HG03469 (cell line): ENCODE results near the gene PUDP.
"Not testable (repeated sequence)": the region's sequence is repeated elsewhere in the genome, so short reads cannot be mapped to it uniquely, and the experiment has no call there.

Source experiments
- ATAC-seq: cut with Tn5 transposase; IDR thresholded peaks from one replicate; pipeline ENCODE4 v1.9.1; 2021; ENCODE audit warnings: mild to moderate bottlenecking, moderate library complexity, moderate number of reproducible peaks; ENCODE audit not compliant: unreplicated experiment

PUDP gene

GRCh38 chrX:7147978-7148854 is at the start of gene PUDP:
TSS of gene PUDP (minus strand) at chrX:7148153. CDS start at chrX:7148113, 40 bp downstream.
- ATAC-seq = peak; percentile 57

GRCh38 chrX:7194606-7195005 is 46.7 kb upstream of the PUDP start:
- no peak for ATAC-seq

- ATAC-seq = no peak
Measured at GRCh38 chrX:7192871-7193270, 44.9 kb upstream of the PUDP start.

GRCh38 chrX:7191681-7192110 is 43.7 kb upstream of the PUDP start:
- ATAC-seq = no peak

GRCh38 chrX:7190157-7190556 is 42.2 kb upstream of the PUDP start:
- ATAC-seq = no peak

GRCh38 chrX:7188672-7189071 is 40.7 kb upstream of the PUDP start:
- ATAC-seq = no peak

DNA sequence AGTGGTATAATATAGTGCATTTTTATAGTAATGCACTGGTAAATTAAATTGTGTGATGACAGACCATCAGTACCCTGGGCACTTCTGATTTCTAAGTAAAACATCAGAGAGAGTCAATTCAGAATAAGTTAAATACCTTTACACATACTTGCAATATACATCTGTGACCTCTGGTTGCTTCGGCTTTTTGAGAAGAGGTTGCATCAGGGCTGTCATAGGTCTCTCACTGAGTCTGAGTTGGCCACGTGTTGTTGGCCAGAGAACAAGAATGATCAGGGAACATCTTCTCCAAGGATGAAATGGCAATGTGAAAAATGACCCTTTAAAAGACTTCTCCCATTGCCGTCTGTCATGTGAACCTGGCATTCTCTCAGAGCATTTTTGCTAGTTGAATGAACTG is 36.9 kb upstream of the PUDP start:
- ATAC-seq = no peak

DNA sequence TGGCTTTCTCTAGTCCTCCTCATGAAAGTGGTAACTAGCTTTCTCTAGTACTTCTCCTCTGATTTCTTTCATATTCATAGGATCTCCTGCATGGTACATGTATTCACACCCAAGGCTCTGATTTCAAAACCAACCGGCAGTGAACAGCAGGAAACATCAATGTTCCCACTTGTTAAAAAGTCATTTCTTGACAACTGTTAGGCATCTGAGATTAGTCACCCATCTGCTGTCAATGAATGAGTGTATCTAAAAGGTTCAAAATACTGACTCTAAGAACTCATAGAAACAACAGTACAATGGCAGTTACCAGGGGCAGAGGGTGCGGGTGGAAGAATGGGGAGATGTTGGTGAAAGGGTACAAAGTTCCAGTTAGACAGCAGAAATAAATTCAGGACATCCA is 31.5 kb upstream of the PUDP start:
- ATAC-seq = no peak

- ATAC-seq = not testable (repeated sequence)
Measured at GRCh38 chrX:7178859-7179258, 30.9 kb upstream of the PUDP start.

DNA sequence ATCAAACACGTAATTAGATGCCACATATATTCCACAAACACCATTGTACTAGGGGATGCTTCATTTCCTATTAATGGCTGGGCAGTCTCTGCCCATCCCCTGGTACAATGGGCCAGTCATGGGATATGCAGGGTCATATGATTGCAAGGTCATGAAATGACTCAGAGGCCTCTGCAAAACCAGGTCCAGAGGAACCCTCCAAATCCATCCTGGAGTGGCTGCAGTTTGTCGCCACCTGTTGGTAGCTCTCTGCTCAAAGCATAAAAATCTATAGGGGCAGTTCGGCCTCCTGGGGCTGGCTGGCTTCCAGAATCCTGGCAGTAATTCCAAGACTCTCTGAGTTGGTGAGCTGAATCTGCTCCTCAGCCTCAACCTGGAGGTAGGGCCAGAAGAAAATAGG is 22.9 kb upstream of the PUDP start:
- no peak for ATAC-seq

- no peak for ATAC-seq
Measured at GRCh38 chrX:7169627-7170026, 21.7 kb upstream of the PUDP start.

- no peak for ATAC-seq
Measured at GRCh38 chrX:7168371-7168770, 20.4 kb upstream of the PUDP start.

- ATAC-seq = no peak
Measured at GRCh38 chrX:7164174-7164573, 16.2 kb upstream of the PUDP start.

- no peak for ATAC-seq
Measured at GRCh38 chrX:7163146-7163677, 15.3 kb upstream of the PUDP start.

- no peak for ATAC-seq
Measured at GRCh38 chrX:7159149-7159861, 11.4 kb upstream of the PUDP start.

DNA sequence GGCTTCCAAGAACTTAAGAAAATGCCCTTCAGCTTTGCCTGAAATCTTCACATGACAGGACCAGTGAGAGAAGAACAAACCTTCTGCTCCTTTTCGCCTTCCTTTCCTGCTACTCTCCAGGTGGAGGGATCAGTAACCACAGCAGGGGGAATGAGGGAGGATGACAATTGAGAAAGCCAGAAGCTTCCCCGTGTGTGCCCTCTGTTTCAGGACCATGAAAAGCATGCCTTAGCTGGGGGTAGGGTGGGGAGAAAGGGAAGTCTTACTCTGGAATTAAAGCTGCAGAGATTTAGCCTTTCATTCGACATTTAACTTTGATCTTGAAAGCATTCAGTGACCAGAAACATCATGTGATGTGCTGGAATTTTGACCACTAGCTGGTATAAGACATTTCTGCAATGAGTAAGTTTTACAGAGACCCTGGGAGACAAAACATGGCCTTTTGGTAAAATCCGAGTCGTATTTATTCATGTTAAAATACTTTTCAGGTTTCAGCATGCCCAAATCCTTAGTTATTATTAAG is 10.6 kb upstream of the PUDP start:
- ATAC-seq = no peak

GRCh38 chrX:7156879-7157278 is 8.9 kb upstream of the PUDP start:
- ATAC-seq = no peak

DNA sequence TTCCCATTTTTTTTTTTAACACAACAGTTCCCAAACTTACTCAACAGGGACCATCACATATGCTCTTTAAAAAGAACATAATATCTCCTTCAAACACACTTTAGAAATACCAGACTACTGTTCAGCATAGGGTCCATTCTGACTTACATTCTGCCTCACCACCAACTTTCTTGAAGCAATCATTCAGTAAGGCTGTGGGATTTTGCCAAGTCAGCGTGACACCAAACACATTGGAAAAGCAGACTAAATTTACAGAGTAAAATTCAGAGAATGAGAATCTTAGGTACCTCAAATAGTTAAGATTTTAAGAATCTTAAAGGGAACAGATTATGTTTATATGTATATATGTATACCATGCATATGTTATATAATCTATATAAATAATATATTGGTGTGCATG is 7.2 kb upstream of the PUDP start:
- no peak for ATAC-seq

GRCh38 chrX:7154041-7154597 is 6.2 kb upstream of the PUDP start:
- no peak for ATAC-seq

DNA sequence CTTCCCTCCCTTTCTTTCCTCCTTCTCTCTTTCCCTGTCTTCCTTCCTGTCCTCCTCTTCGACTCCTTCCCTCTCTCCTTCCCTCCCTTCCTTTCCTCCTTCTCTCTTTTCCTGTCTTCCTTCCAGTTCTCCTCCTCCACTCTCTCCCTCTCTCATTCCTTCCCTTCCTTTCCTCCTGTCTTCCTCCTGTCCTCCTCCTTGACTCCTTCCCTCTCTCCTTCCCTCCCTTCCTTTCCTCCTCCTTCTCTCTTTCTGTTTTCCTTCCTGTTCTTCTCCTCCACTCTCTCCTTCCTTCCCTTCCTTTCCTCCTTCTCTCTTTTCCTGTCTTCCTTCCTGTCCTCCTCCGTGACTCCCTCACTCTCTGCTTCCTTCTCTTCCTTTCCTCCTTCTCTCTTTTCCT is 5.3 kb upstream of the PUDP start:
- no peak for ATAC-seq

GRCh38 chrX:7149411-7149810 is 1.5 kb upstream of the PUDP start:
- ATAC-seq = no peak
